ENCODE measurements around the gene TJP2.

GRCh38 chr9:69175486-69175885 lies 1.4 kb downstream of the TJP2 start:
- no peak for TF ChIP-seq POLR2AphosphoS5 (IDR thresholded peaks at IDR 0.05; ENCODE audit: borderline replicate concordance, low read depth, low read length)
- TF ChIP-seq EZH2 (IDR thresholded peaks at IDR 0.05) = no peak

Data from SK-N-MC (cell line).